Activated CD4-positive, alpha-beta T cell treated with anti-CD3 and anti-CD28 coated beads, Interleukin-2, Interleukin-4, amounts not matched to agents 100 ng/mL and 50 ng/mL, durations not matched to agents 16 hours and 8 hours (primary cell): ENCODE measurements around the gene NINL.
"Not testable (repeated sequence)": the region's sequence is repeated elsewhere in the genome, so short reads cannot be mapped to it uniquely, and the experiment has no call there.

Source experiments
- DNase-seq: peaks from one replicate; pipeline ENCODE4 v3.0.0-alpha.2; 2020; ENCODE audit warnings: low spot score

Gene NINL

DNA sequence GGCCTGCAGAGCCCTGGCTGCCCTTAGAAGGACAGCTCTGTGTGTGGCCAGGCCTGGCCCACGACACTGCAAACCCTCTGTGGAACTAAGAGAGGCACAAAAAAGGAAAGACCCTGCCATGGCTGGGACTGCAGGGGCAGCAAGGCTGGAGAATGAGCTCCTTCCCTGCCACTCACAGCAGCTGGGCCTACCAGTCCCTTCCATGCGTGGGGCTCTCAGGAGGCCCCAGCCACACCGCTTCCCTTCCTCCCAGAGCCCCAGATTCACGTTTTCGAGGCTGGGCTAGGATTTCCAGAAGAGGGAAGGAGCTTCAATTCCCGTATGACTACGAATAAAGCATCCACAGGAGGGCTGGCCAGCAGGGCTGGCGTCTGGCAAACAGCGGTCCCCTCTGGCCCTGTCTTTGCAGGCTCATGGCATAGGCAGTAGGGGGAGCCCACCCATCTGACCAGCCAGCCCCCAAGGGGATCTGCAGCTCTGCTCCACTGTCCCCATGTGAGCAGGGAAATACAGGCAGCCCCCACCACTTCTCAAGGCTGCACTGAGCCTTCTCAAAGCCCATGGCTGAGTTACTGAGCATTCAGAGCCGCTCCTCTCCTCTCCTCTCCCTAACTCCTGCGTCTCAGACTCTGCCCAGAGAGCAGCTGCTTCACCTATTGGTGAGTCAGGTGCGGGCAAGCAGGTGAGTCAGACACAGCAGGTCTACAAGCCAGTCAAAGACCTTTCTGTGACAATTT lies 53.1 kb downstream of the NINL start:
- DNase-seq: no peak

DNA sequence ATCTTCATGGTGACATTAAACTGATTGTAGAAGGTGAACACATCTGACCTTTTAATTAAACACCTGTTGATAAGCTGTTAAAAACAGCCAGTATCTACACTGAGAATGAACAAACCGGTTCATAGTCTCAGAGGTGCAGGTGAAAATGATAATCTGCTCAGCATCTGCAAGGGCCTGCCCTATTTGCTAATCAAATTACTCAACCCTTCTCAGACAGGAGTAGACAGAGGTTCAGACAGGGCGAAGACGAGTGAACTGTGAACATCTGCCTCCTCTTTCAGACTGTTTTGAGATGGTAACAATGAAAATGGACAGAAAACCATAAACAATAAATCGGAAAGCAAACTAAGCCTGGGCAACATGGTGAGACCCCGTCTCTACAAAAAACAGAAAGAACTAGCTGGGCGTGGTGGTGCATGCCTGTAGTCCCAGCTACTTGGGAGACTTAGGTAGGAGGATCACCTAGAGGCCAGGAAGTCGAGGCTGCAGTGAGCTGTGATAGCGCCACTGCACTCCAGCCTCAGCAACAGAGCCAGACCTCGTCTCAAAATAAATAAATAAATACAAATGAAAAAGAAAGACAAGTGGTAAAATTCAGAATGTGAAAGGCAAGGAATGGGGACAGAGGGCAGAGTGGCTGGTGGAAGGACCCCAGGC lies 55.9 kb downstream of the NINL start:
- no peak for DNase-seq

GRCh38 chr20:25527949-25528348 lies 57.4 kb downstream of the NINL start:
- no peak for DNase-seq

GRCh38 chr20:25526446-25526845 lies 58.9 kb downstream of the NINL start:
- no peak for DNase-seq

DNA sequence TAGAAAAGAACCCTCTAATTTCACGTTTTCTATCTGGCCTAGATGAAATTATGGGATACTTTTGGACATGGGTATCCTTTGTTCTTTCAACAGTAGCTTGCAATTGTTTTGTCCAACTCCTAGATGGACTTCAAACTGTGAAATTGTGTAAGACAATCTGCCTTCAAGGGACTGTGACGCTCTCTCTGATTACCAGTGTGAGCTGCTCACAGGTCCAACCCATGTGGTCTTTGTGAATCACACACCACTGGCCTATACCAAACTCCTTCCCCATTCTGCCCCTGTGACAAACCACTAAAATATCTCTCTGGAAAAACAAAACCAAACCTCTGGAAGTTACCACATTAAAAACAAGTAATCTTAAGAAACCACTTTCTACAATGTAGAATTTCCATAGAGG lies 59.5 kb downstream of the NINL start:
- DNase-seq: no peak

DNA sequence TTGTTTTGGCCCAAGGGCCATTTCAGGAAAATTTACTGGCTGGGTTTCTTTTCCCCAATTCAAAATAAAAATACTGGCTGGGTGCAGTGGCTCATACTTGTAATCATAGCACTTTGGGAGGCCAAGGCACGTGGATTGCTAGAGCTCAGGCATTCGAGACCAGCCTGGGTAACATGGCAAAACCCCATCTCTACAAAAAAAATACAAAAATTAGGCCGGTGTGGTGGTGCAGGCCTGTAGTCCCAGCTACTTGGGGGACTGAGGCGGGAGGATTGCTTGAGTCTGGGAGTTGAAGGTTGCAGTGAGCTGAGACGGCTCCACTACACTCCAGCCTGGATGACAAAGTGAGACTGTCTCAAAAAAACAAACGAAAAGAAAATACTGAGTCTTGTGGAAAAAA lies 60.0 kb downstream of the NINL start:
- DNase-seq: no peak

DNA sequence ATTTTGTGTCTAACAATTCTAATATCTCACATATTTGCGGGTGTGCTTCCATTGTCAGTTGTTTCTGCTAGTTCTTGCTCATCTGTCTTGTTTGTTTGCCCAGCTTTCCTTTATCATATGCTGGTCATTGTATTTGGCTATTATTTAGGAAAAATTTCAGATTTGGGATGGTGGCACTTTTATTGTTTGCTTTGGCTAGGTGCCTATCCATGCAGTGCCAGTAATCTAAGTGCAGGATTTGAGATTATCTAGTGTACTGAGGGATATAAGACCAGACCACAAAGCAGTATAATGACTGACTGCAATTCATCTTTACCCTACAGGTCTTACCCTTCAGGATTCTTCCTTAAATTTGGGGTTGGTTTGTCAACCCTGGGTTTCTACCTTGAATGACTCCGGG lies 63.9 kb downstream of the NINL start:
- DNase-seq: no peak

DNA sequence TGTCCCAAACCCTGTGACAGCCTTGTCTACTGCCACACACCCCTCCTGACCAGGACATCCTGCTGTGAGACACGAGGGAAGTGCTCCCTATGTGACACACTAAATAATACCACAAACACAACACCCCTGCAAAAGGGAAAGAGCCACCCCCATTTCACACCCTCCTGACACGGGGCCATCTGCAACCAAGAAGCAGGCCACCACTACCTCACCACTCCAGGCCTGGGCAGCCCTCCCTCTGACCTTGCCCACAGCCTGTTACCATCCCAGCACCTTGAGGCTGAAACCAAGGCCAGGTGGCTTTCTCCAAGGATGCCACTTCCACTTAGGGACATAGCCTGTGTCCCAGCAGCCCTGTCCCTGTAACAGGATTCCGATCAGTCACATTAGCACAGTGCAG lies 68.2 kb downstream of the NINL start:
- DNase-seq: no peak

DNA sequence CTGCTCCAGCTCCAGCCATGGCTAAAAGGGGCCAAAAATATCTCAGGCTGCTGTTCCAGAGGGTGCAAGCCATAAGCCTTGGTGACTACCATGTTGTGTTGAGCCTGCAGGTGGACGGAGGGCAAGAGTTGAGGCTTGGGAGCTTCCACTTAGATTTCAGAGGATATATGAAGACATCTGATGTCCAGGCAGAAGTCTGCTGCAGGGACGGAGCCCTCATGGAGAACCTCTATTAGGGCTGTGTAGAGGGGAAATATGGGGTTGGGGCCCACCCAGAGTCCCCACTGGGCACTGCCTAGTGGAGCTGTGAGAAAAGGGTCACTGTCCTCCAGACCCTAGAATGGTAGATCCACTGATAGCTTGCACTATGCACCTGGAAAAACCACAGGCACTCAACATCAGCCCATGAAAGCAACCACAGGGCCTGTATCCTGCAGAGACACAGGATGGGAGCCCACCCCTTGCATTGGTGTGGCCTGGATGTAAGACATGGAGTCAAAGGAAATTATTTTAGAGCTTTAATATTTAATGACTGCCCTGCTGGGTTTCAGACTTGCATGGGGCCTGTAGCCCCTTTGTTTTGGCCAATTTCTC lies 70.5 kb downstream of the NINL start:
- no peak for DNase-seq

- DNase-seq: no peak
Measured at GRCh38 chr20:25514195-25514594, 71.1 kb downstream of the NINL start.

DNA sequence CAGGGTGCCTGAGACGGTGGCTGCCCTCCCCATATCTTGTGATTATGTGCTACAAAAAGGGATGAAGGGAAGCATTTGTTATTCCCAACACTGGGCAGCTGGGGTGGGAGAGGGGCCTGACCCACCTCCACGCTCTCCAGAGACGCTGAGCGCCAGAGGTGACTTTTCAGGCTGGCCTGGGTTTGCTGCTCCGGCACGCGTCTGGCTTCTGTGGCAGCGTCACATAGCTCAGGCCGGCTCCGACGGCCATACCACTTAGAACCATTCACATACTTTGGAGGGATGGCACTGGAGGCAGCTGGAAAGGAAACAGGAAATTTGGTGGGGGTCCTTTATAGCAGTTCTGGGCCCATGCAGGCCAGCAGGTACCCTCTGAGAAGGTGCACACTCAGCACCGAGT lies 72.6 kb downstream of the NINL start:
- DNase-seq: no peak

GRCh38 chr20:25511183-25511582 lies 74.1 kb downstream of the NINL start:
- DNase-seq: no peak

- no peak for DNase-seq
Measured at GRCh38 chr20:25510721-25511120, 74.6 kb downstream of the NINL start.

GRCh38 chr20:25510202-25510601 lies 75.1 kb downstream of the NINL start:
- no peak for DNase-seq

- DNase-seq: no peak
Measured at GRCh38 chr20:25509084-25509483, 76.2 kb downstream of the NINL start.

- no peak for DNase-seq
Measured at GRCh38 chr20:25508083-25508770, 77.1 kb downstream of the NINL start.

- DNase-seq: no peak
Measured at GRCh38 chr20:25507385-25508082, 77.8 kb downstream of the NINL start.

DNA sequence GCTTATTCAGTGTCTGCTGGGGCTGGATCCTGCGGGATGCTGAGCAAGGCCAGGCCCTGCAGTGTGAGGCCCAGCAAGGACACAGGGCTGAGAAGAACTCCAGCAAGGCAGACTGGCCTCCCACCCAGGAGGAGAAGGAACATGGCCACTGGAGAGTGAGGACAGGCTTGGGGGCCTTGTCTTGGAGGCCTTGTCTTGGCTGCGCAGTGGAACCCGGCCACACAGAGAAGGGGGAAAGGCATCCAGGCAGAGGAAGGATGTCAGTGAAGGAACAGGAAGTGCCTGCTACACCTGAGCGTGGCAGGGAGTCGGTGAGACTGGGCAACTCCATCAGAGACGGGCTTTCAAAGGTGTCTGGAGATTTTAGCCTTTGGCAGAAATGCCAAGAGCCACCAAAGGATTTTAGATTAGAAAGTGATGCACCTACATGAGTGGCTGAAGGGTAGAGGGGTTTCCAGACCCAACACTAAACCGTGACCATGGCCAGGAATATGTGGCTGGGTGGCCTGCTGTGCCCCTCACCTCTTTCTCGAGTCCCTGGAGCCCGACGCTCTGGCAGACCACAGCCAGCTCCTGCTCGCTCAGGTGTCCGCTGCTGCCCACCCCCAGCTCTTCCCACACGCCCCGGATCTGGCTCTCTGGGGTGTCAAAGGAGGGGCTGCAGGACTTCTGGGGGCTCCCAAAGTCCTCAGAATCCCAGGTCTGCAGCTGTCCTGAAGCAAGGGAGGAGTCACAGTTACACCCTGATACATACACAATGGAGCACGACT lies 80.8 kb downstream of the NINL start:
- DNase-seq: no peak

GRCh38 chr20:25503936-25504335 lies 81.4 kb downstream of the NINL start:
- no peak for DNase-seq

DNA sequence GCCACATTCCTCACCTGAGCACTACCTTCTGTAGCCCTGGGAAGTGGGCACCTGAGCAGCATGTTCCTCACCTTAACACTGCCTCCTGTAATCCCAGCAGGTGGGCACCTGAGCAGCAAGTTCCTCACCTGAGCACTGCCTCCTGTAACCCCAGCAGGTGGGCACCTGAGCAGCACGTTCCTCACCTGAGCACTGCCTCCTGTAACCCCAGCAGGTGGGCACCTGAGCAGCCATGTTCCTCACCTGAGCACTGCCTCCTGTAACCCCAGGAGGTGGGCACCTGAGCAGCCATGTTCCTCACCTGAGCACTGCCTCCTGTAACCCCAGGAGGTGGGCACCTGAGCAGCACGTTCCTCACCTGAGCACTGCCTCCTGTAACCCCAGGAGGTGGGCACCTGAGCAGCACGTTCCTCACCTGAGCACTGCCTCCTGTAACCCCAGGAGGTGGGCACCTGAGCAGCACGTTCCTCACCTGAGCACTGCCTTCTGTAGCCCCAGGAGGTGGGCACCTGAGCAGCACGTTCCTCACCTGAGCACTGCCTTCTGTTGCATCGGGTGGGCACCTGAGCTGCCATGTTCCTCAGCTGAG lies 82.2 kb downstream of the NINL start:
- not testable (repeated sequence) for DNase-seq

DNA sequence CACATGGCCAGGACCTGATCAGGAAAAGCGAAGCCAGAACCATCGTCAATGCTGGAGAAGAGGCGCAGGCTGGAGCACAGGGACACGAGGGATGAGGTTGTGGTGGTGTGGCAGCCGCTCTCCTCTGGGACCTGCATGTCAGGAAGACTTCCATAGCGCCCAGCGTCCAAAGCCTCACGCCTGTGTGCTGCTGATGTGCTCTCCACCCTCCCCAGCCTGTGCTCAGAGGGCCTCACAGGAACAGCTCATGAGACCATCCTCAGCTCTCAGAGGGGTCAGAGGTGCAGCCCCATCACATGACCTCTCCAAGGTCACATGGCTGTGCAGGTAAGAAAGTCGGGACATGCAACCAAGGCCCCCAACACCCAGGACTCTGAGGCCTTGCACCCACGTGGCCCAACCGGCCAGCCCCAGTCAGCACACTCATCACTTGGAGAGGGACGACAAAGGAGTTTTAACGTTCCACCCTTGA lies 84.4 kb downstream of the NINL start:
- DNase-seq: no peak
